T-cell (primary cell): ENCODE results near the gene PRDM16. TPM values are rescaled to one million over a fixed set of nuclear protein-coding genes. Genes with fewer than 3 reads are reported as not detected.

ENCODE experiments used
- ATAC-seq, 4 experiments: fragments of 200-7000 bp in 3 of 4; fragments of 150-1000 bp in 1 of 4; cut with Tn5 transposase; replicated peaks in 1 of 4; 1 replicate in 3 of 4; 2 replicates in 1 of 4; pipeline ENCODE4 v1.10.0; 2021; ENCODE audit warnings: moderate library complexity in 3 of 4, mild to moderate bottlenecking in 2 of 4, moderate number of reproducible peaks in 1 of 4
- CTCF ChIA-PET, 2 donors: fragments of 300-600 bp; sonication (Branson Sonifier 250); formaldehyde crosslinking; loops; one replicate each; lab custom pipeline; 2022; ENCODE audit warnings: antibody characterized with exemption in 2 of 2; lab: Charles Lee
- POLR2A ChIA-PET, 2 donors: fragments of 300-600 bp; sonication (Branson Sonifier 250); formaldehyde crosslinking; loops; one replicate each; lab custom pipeline; 2022; ENCODE audit warnings: antibody characterized with exemption in 2 of 2; lab: Charles Lee
- DNase-seq, 35 experiments: peaks; one replicate each; pipeline versions ENCODE4 v3.0.0 to v3.0.0-alpha.2; 2013 to 2023
- H3K27ac ChIP-seq: one replicate; pipeline ENCODE4 v1.5.1; 2013; ENCODE audit warnings: low read length
- H3K27me3 ChIP-seq, 2 experiments: replicated peaks in 1 of 2; 1 replicate in 1 of 2; 2 replicates in 1 of 2; pipeline versions ENCODE4 v1.6.1 to v1.7.0; 2013; ENCODE audit warnings: low read length in 1 of 2, mixed read lengths in 1 of 2; ENCODE audit not compliant: control insufficient read depth in 2 of 2, insufficient read depth in 2 of 2; ENCODE audit errors: extremely low read depth in 1 of 2
- H3K36me3 ChIP-seq, 2 donors: 1 replicate in 1 of 2; 2 replicates in 1 of 2; pipeline versions ENCODE4 v1.6.1 to v1.7.0; 2013; ENCODE audit warnings: low read length in 1 of 2; ENCODE audit not compliant: control insufficient read depth in 2 of 2, insufficient read depth in 1 of 2; ENCODE audit errors: extremely low read depth in 1 of 2
- H3K4me1 ChIP-seq, 2 experiments: 1 replicate in 1 of 2; 2 replicates in 1 of 2; pipeline versions ENCODE4 v1.6.1 to v1.7.0; 2013; ENCODE audit warnings: low read length in 2 of 2, mixed read lengths in 1 of 2; ENCODE audit not compliant: insufficient read depth in 2 of 2, control insufficient read depth in 1 of 2; ENCODE audit errors: extremely low read depth in 1 of 2
- H3K4me3 ChIP-seq, 2 donors: 1 replicate in 1 of 2; 2 replicates in 1 of 2; pipeline versions ENCODE4 v1.5.1 to v1.7.0; 2013; ENCODE audit warnings: mild to moderate bottlenecking in 2 of 2, low read length in 1 of 2, moderate library complexity in 1 of 2; ENCODE audit not compliant: control insufficient read depth in 1 of 2; ENCODE audit errors: extremely low read depth in 1 of 2
- H3K9me3 ChIP-seq: 2 replicates; pipeline ENCODE4 v1.7.0; 2013
- H3K27ac Mint-ChIP-seq, 2 donors: one replicate each; pipeline ENCODE4 v1.8.0; 2020 to 2021; ENCODE audit warnings: mild to moderate bottlenecking in 2 of 2, mixed read lengths in 2 of 2
- H3K27me3 Mint-ChIP-seq, 2 donors: one replicate each; pipeline ENCODE4 v1.8.0; 2021 to 2022; ENCODE audit warnings: mixed read lengths in 2 of 2
- H3K36me3 Mint-ChIP-seq: one replicate; pipeline ENCODE4 v1.8.0; 2021; ENCODE audit warnings: mixed read lengths
- H3K4me1 Mint-ChIP-seq, 3 donors: one replicate each; pipeline ENCODE4 v1.8.0; 2020 to 2022; ENCODE audit warnings: mixed read lengths in 3 of 3, mild to moderate bottlenecking in 1 of 3
- H3K4me3 Mint-ChIP-seq, 3 donors: one replicate each; pipeline ENCODE4 v1.8.0; 2020 to 2022; ENCODE audit warnings: mild to moderate bottlenecking in 3 of 3, mixed read lengths in 3 of 3, moderate library complexity in 3 of 3
- H3K9me3 Mint-ChIP-seq, 3 donors: one replicate each; pipeline ENCODE4 v1.8.0; 2020 to 2022; ENCODE audit warnings: mixed read lengths in 3 of 3
- WGBS: methylation state at CpG from one replicate; pipeline ENCODE4 v1.1.5; 2013; ENCODE audit warnings: missing lambda C conversion rate; ENCODE audit not compliant: insufficient coverage; 5-methylcytosine and 5-hydroxymethylcytosine counted together
- total RNA-seq, 35 experiments: library from RNA in 6 of 35; stranded (reverse) in 6 of 35; fragments of 120-200 nt in 1 of 35; gene quantifications; one replicate each; pipeline versions ENCODE4 v1.2.1 to v1.2.4 and lab custom pipeline; 2013 to 2026

Gene PRDM16
- total RNA-seq, 5 donors from 2014 or later (not counting 1 experiment from before 2014, with no cell fraction given), result 0.15 to 0.70 (median 0.24) TPM; not detected in 1

- Histone ChIP-seq H3K4me1 (no peaks in the 10 kb centered on the region), H3K4me3 (no peak overlapping the region), H3K9me3 (no peaks in the 10 kb centered on the region), H3K36me3 (no peaks in the 10 kb centered on the region), H3K27ac (no peak overlapping the region), H3K27me3 (peaks cover 0 to 10% of the 10 kb centered on the region in 2 experiments)
- Mint-ChIP-seq H3K36me3 (no peaks in the 10 kb centered on the region), H3K27ac (no peak overlapping the region), H3K4me3 (no peak overlapping the region), H3K27me3 (peaks cover 0 to 8% of the 10 kb centered on the region in 2 donors), H3K9me3 (no peaks in the 10 kb centered on the region), H3K4me1 (no peaks in the 10 kb centered on the region)
- ATAC-seq, result no peak
- POLR2A ChIA-PET, result no interaction called here
- DNase-seq, result no peak
- WGBS, result 88% methylated on average over 18 of the region's 20 CpGs
- CTCF ChIA-PET, result no interaction called here
These were observed 158.9 kb downstream of the PRDM16 start for GRCh38 chr1:3227893-3228292.

- Histone ChIP-seq H3K36me3 (no peaks in the 10 kb centered on the region), H3K27ac (no peak overlapping the region), H3K4me1 (no peaks in the 10 kb centered on the region), H3K4me3 (no peak overlapping the region), H3K9me3 (no peaks in the 10 kb centered on the region), H3K27me3 (peaks cover 0 to 15% of the 10 kb centered on the region in 2 experiments)
- 82% methylated on average over 9 of the region's 14 CpGs for WGBS
- Mint-ChIP-seq H3K9me3 (no peaks in the 10 kb centered on the region), H3K4me1 (no peaks in the 10 kb centered on the region), H3K27ac (no peak overlapping the region), H3K4me3 (no peak overlapping the region), H3K27me3 (peaks cover 0 to 8% of the 10 kb centered on the region in 2 donors), H3K36me3 (no peaks in the 10 kb centered on the region)
- ATAC-seq (no peak), DNase-seq (no peak)
- ChIA-PET CTCF (no interaction called here), POLR2A (no interaction called here)
These were observed 160.2 kb downstream of the PRDM16 start for GRCh38 chr1:3229081-3229725.

GRCh38 chr1:3230553-3230952, 161.6 kb downstream of the PRDM16 start:
- Mint-ChIP-seq H3K9me3 (no peaks in the 10 kb centered on the region), H3K4me3 (no peak overlapping the region), H3K4me1 (no peaks in the 10 kb centered on the region), H3K27me3 (peaks cover 0 to 4% of the 10 kb centered on the region in 2 donors), H3K27ac (no peak overlapping the region), H3K36me3 (no peaks in the 10 kb centered on the region)
- no peak overlapping the region for H3K27ac ChIP-seq
- H3K9me3 ChIP-seq, result no peaks in the 10 kb centered on the region
- ATAC-seq (no peak), DNase-seq (no peak)
- no peak overlapping the region for H3K4me3 ChIP-seq
- 78% methylated on average over 6 of the region's 15 CpGs for WGBS
- POLR2A ChIA-PET, result no interaction called here
- H3K36me3 ChIP-seq, result no peaks in the 10 kb centered on the region
- peaks cover 0 to 21% of the 10 kb centered on the region in 2 experiments for H3K27me3 ChIP-seq
- no peaks in the 10 kb centered on the region for H3K4me1 ChIP-seq
- CTCF ChIA-PET, result no interaction called here

- peaks cover 0 to 4% of the 10 kb centered on the region in 2 donors for H3K27me3 Mint-ChIP-seq
- H3K4me1 ChIP-seq, result no peaks in the 10 kb centered on the region
- no peak overlapping the region for H3K27ac ChIP-seq
- ChIA-PET POLR2A (no interaction called here), CTCF (no interaction called here)
- no peak overlapping the region for H3K4me3 ChIP-seq
- no peaks in the 10 kb centered on the region for H3K36me3 ChIP-seq
- no peak for ATAC-seq
- no peaks in the 10 kb centered on the region for H3K9me3 ChIP-seq
- no peak overlapping the region for H3K27ac Mint-ChIP-seq
- 90% methylated on average over 24 of the region's 24 CpGs for WGBS
- no peak overlapping the region for H3K4me3 Mint-ChIP-seq
- peaks cover 0 to 22% of the 10 kb centered on the region in 2 experiments for H3K27me3 ChIP-seq
- H3K9me3 Mint-ChIP-seq, result no peaks in the 10 kb centered on the region
- no peaks in the 10 kb centered on the region for H3K36me3 Mint-ChIP-seq
- DNase-seq, result no peak
- H3K4me1 Mint-ChIP-seq, result no peaks in the 10 kb centered on the region
These were observed 162.2 kb downstream of the PRDM16 start for GRCh38 chr1:3231245-3231644.

- H3K27me3 Mint-ChIP-seq, result peaks cover 0 to 4% of the 10 kb centered on the region in 2 donors
- no peaks in the 10 kb centered on the region for H3K9me3 Mint-ChIP-seq
- ATAC-seq (no peak), DNase-seq (no peak)
- Histone ChIP-seq H3K9me3 (no peaks in the 10 kb centered on the region), H3K36me3 (no peaks in the 10 kb centered on the region), H3K27ac (no peak overlapping the region), H3K4me1 (no peaks in the 10 kb centered on the region), H3K27me3 (peaks cover 0 to 25% of the 10 kb centered on the region in 2 experiments), H3K4me3 (no peak overlapping the region)
- WGBS, result 85% methylated on average over 13 of the region's 16 CpGs
- H3K27ac Mint-ChIP-seq, result no peak overlapping the region
- no peak overlapping the region for H3K4me3 Mint-ChIP-seq
- H3K36me3 Mint-ChIP-seq, result no peaks in the 10 kb centered on the region
- no peaks in the 10 kb centered on the region for H3K4me1 Mint-ChIP-seq
- ChIA-PET POLR2A (no interaction called here), CTCF (no interaction called here)
These were observed 162.8 kb downstream of the PRDM16 start for GRCh38 chr1:3231826-3232225.

- Mint-ChIP-seq H3K4me3 (no peak overlapping the region), H3K36me3 (no peaks in the 10 kb centered on the region), H3K27me3 (peaks cover 0 to 4% of the 10 kb centered on the region in 2 donors), H3K4me1 (no peaks in the 10 kb centered on the region), H3K9me3 (no peaks in the 10 kb centered on the region), H3K27ac (no peak overlapping the region)
- H3K27me3 ChIP-seq, result peaks cover 0 to 26% of the 10 kb centered on the region in 2 experiments
- H3K9me3 ChIP-seq, result no peaks in the 10 kb centered on the region
- POLR2A ChIA-PET, result no interaction called here
- CTCF ChIA-PET, result no interaction called here
- no peak for DNase-seq
- no peak overlapping the region for H3K27ac ChIP-seq
- no peaks in the 10 kb centered on the region for H3K4me1 ChIP-seq
- no peak for ATAC-seq
- H3K4me3 ChIP-seq, result no peak overlapping the region
- WGBS, result 82% methylated on average over 12 of the region's 15 CpGs
- H3K36me3 ChIP-seq, result no peaks in the 10 kb centered on the region
These were observed 164.0 kb downstream of the PRDM16 start for GRCh38 chr1:3233031-3233430.
